WTC11 (cell line): ENCODE data around the gene KCNIP4. TPM values are rescaled to one million over a fixed set of nuclear protein-coding genes. Genes with fewer than 3 reads are reported as not detected.

Source experiments
- ATAC-seq: fragments of 200-7000 bp; cut with Tn5 transposase; 2 replicates; pipeline ENCODE4 v1.10.0; 2021; ENCODE audit warnings: mild to moderate bottlenecking, moderate library complexity
- CTCF ChIA-PET: fragments of 300-600 bp; sonication (Branson Sonifier 250); formaldehyde crosslinking; loops from one replicate; lab custom pipeline; 2021; ENCODE audit warnings: antibody characterized with exemption; lab: Charles Lee
- POLR2A ChIA-PET: fragments of 350-600 bp; sonication (Branson Sonifier 250); formaldehyde crosslinking; loops from one replicate; lab custom pipeline; 2021; ENCODE audit warnings: antibody characterized with exemption; lab: Charles Lee
- DNase-seq: peaks from one replicate; pipeline ENCODE4 v3.0.0; 2021; ENCODE audit warnings: low spot score
- H3K27ac Mint-ChIP-seq: 2 replicates; pipeline ENCODE4 v1.8.0; 2021; ENCODE audit warnings: mixed read lengths
- H3K27me3 Mint-ChIP-seq: 2 replicates; pipeline ENCODE4 v1.8.0; 2021; ENCODE audit warnings: low read depth, mild to moderate bottlenecking, moderate library complexity, mixed read lengths
- H3K36me3 Mint-ChIP-seq: 2 replicates; pipeline ENCODE4 v1.8.0; 2021; ENCODE audit warnings: mixed read lengths
- H3K4me1 Mint-ChIP-seq: 2 replicates; pipeline ENCODE4 v1.8.0; 2022; ENCODE audit warnings: mixed read lengths
- H3K4me3 Mint-ChIP-seq: 2 replicates; pipeline ENCODE4 v1.8.0; 2021; ENCODE audit warnings: mild to moderate bottlenecking, moderate library complexity, mixed read lengths
- H3K9me3 Mint-ChIP-seq: 2 replicates; pipeline ENCODE4 v1.8.0; 2021; ENCODE audit warnings: mixed read lengths
- ATF6 ChIP-seq: sonication (generic); formaldehyde crosslinking; IDR thresholded peaks from 2 replicates; pipeline ENCODE4 v1.8.1; 2023; ENCODE audit warnings: mild to moderate bottlenecking, missing genetic modification reagents
- CREM ChIP-seq: sonication (generic); formaldehyde crosslinking; IDR thresholded peaks from 2 replicates; pipeline ENCODE4 v1.8.1; 2022; ENCODE audit warnings: mild to moderate bottlenecking, missing genetic modification reagents, moderate library complexity
- EMX1 ChIP-seq: fragments of 250-450 bp; sonication (Bioruptor Pico); IDR thresholded peaks from 2 replicates; pipeline ENCODE4 v1.8.0; 2021; ENCODE audit warnings: mild to moderate bottlenecking
- ESRRA ChIP-seq: sonication (generic); formaldehyde crosslinking; IDR thresholded peaks from 2 replicates; pipeline ENCODE4 v1.8.1; 2022; ENCODE audit warnings: mild to moderate bottlenecking, missing genetic modification reagents, borderline replicate concordance
- ETV6 ChIP-seq: sonication (generic); formaldehyde crosslinking; IDR thresholded peaks from 2 replicates; pipeline ENCODE4 v1.8.1; 2022; ENCODE audit warnings: mild to moderate bottlenecking, missing genetic modification reagents
- JUN ChIP-seq: sonication (generic); formaldehyde crosslinking; IDR thresholded peaks from 2 replicates; pipeline ENCODE4 v1.8.0; 2023; ENCODE audit warnings: mild to moderate bottlenecking, missing genetic modification reagents
- KAT7 ChIP-seq: sonication (generic); formaldehyde crosslinking; IDR thresholded peaks from 2 replicates; pipeline ENCODE4 v1.8.1; 2023; ENCODE audit warnings: missing genetic modification reagents, mild to moderate bottlenecking, borderline replicate concordance
- MAX ChIP-seq: sonication (generic); formaldehyde crosslinking; IDR thresholded peaks from 2 replicates; pipeline ENCODE4 v1.8.0; 2022; ENCODE audit warnings: mild to moderate bottlenecking, missing genetic modification reagents
- MYBL2 ChIP-seq: sonication (generic); formaldehyde crosslinking; IDR thresholded peaks from 2 replicates; pipeline ENCODE4 v1.8.1; 2023; ENCODE audit warnings: mild to moderate bottlenecking, moderate library complexity, missing genetic modification reagents
- NFATC4 ChIP-seq: fragments of 250-450 bp; sonication (Bioruptor Pico); IDR thresholded peaks from 2 replicates; pipeline ENCODE4 v1.9.0; 2021; ENCODE audit warnings: mild to moderate bottlenecking
- NFYB ChIP-seq: sonication (generic); formaldehyde crosslinking; conservative IDR thresholded peaks from 2 replicates; pipeline ENCODE4 v1.8.0; 2022; ENCODE audit warnings: low read depth, missing genetic modification reagents
- PREB ChIP-seq: sonication (generic); formaldehyde crosslinking; IDR thresholded peaks from 2 replicates; pipeline ENCODE4 v1.8.1; 2022; ENCODE audit warnings: mild to moderate bottlenecking, missing genetic modification reagents, moderate library complexity, borderline replicate concordance
- RORB ChIP-seq: fragments of 250-450 bp; sonication (Bioruptor Pico); IDR thresholded peaks from 2 replicates; pipeline ENCODE4 v1.9.0; 2021; ENCODE audit warnings: mild to moderate bottlenecking
- TP53 ChIP-seq: sonication (generic); formaldehyde crosslinking; IDR thresholded peaks from 2 replicates; pipeline ENCODE4 v1.8.1; 2023; ENCODE audit warnings: mild to moderate bottlenecking, missing genetic modification reagents
- ZBTB21 ChIP-seq: sonication (generic); formaldehyde crosslinking; IDR thresholded peaks from 2 replicates; pipeline ENCODE4 v1.8.1; 2023; ENCODE audit warnings: mild to moderate bottlenecking, missing genetic modification reagents, borderline replicate concordance
- ZNF281 ChIP-seq: sonication (generic); formaldehyde crosslinking; IDR thresholded peaks from 2 replicates; pipeline ENCODE4 v1.8.0; 2023; ENCODE audit warnings: mild to moderate bottlenecking, missing genetic modification reagents
- total RNA-seq: library from RNA; stranded (reverse); gene quantifications from 3 replicates; pipeline ENCODE4 v1.2.3, GENCODE V29; 2021
- TF ChIP-seq, protein P1 (sequence below): sonication (generic); formaldehyde crosslinking; IDR thresholded peaks from 2 replicates; pipeline ENCODE4 v1.8.0; 2022; ENCODE audit warnings: missing genetic modification reagents
- TF ChIP-seq, protein P2 (sequence below): sonication (generic); formaldehyde crosslinking; IDR thresholded peaks from 2 replicates; pipeline ENCODE4 v1.8.1; 2023; ENCODE audit warnings: mild to moderate bottlenecking, missing genetic modification reagents, moderate library complexity
- TF ChIP-seq, protein P3 (sequence below): sonication (generic); formaldehyde crosslinking; IDR thresholded peaks from 2 replicates; pipeline ENCODE4 v1.8.0; 2023; ENCODE audit warnings: missing genetic modification reagents
- TF ChIP-seq, protein P4 (sequence below): sonication (generic); formaldehyde crosslinking; IDR thresholded peaks from 2 replicates; pipeline ENCODE4 v1.8.1; 2023; ENCODE audit warnings: mild to moderate bottlenecking, missing genetic modification reagents, moderate library complexity
- TF ChIP-seq, protein P5 (sequence below): sonication (generic); formaldehyde crosslinking; IDR thresholded peaks from 2 replicates; pipeline ENCODE4 v1.8.0; 2022; ENCODE audit warnings: mild to moderate bottlenecking, missing genetic modification reagents

The KCNIP4 gene
- total RNA-seq, 1 experiment from 2014 or later: not detected

DNA sequence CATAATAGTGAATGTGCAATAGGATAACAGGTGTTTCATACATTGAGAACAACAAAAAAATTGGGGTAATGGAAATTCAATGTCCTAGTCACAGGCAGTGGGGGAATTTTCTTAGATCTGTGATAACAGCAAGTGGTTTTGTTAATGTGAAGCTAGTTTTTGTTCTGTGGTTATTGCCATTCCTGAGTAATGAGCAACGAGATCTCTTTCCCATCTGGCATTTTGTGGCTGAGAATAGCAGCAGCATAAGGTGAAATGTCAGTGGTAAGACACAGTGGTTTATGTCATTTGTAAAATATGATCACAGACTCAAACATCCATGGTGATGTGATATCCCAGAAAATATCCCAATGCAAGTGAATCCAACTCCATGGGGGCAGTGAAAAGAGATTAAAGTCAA is 497.5 kb downstream of the KCNIP4 start (continued):
- TF ChIP-seq, protein P1, sequence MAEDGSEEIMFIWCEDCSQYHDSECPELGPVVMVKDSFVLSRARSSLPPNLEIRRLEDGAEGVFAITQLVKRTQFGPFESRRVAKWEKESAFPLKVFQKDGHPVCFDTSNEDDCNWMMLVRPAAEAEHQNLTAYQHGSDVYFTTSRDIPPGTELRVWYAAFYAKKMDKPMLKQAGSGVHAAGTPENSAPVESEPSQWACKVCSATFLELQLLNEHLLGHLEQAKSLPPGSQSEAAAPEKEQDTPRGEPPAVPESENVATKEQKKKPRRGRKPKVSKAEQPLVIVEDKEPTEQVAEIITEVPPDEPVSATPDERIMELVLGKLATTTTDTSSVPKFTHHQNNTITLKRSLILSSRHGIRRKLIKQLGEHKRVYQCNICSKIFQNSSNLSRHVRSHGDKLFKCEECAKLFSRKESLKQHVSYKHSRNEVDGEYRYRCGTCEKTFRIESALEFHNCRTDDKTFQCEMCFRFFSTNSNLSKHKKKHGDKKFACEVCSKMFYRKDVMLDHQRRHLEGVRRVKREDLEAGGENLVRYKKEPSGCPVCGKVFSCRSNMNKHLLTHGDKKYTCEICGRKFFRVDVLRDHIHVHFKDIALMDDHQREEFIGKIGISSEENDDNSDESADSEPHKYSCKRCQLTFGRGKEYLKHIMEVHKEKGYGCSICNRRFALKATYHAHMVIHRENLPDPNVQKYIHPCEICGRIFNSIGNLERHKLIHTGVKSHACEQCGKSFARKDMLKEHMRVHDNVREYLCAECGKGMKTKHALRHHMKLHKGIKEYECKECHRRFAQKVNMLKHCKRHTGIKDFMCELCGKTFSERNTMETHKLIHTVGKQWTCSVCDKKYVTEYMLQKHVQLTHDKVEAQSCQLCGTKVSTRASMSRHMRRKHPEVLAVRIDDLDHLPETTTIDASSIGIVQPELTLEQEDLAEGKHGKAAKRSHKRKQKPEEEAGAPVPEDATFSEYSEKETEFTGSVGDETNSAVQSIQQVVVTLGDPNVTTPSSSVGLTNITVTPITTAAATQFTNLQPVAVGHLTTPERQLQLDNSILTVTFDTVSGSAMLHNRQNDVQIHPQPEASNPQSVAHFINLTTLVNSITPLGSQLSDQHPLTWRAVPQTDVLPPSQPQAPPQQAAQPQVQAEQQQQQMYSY (CRISPR knock-in tag): no peak
- TF ChIP-seq MAX (CRISPR knock-in tag) (no peak), ATF6 (CRISPR knock-in tag) (no peak), PREB (CRISPR knock-in tag) (no peak)

- ATAC-seq: no peak
- POLR2A ChIA-PET: no interaction called here
- H3K4me1 Mint-ChIP-seq: no peaks in the 10 kb centered on the region
- H3K4me3 Mint-ChIP-seq: no peak overlapping the region
- CTCF ChIA-PET: no interaction called here
- H3K9me3 Mint-ChIP-seq: 0 out of 2 replicates have a peak, but pooled peaks cover 4% of the 10 kb centered on the region
- no peak for DNase-seq
- no peak overlapping the region for H3K27ac Mint-ChIP-seq
- no peaks in the 10 kb centered on the region for H3K27me3 Mint-ChIP-seq
- no peaks in the 10 kb centered on the region for H3K36me3 Mint-ChIP-seq
- TF ChIP-seq MAX (CRISPR knock-in tag) (no peak), NFYB (CRISPR knock-in tag) (no peak), RORB (CRISPR knock-in tag) (no peak), TP53 (CRISPR knock-in tag) (no peak), ZBTB21 (no peak), ZNF281 (CRISPR knock-in tag) (no peak), MYBL2 (no peak), EMX1 (CRISPR knock-in tag) (no peak), CREM (no peak), JUN (no peak), ETV6 (CRISPR knock-in tag) (no peak), ESRRA (no peak), KAT7 (CRISPR knock-in tag) (no peak), NFATC4 (CRISPR knock-in tag) (no peak)
- TF ChIP-seq, protein P2, sequence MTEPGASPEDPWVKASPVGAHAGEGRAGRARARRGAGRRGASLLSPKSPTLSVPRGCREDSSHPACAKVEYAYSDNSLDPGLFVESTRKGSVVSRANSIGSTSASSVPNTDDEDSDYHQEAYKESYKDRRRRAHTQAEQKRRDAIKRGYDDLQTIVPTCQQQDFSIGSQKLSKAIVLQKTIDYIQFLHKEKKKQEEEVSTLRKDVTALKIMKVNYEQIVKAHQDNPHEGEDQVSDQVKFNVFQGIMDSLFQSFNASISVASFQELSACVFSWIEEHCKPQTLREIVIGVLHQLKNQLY (CRISPR knock-in tag): no peak
- TF ChIP-seq, protein P3, sequence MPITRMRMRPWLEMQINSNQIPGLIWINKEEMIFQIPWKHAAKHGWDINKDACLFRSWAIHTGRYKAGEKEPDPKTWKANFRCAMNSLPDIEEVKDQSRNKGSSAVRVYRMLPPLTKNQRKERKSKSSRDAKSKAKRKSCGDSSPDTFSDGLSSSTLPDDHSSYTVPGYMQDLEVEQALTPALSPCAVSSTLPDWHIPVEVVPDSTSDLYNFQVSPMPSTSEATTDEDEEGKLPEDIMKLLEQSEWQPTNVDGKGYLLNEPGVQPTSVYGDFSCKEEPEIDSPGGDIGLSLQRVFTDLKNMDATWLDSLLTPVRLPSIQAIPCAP: no peak
- TF ChIP-seq, protein P4, sequence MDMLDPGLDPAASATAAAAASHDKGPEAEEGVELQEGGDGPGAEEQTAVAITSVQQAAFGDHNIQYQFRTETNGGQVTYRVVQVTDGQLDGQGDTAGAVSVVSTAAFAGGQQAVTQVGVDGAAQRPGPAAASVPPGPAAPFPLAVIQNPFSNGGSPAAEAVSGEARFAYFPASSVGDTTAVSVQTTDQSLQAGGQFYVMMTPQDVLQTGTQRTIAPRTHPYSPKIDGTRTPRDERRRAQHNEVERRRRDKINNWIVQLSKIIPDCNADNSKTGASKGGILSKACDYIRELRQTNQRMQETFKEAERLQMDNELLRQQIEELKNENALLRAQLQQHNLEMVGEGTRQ: no peak
- TF ChIP-seq, protein P5, sequence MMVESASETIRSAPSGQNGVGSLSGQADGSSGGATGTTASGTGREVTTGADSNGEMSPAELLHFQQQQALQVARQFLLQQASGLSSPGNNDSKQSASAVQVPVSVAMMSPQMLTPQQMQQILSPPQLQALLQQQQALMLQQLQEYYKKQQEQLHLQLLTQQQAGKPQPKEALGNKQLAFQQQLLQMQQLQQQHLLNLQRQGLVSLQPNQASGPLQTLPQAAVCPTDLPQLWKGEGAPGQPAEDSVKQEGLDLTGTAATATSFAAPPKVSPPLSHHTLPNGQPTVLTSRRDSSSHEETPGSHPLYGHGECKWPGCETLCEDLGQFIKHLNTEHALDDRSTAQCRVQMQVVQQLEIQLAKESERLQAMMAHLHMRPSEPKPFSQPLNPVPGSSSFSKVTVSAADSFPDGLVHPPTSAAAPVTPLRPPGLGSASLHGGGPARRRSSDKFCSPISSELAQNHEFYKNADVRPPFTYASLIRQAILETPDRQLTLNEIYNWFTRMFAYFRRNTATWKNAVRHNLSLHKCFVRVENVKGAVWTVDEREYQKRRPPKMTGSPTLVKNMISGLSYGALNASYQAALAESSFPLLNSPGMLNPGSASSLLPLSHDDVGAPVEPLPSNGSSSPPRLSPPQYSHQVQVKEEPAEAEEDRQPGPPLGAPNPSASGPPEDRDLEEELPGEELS (CRISPR knock-in tag): no peak
Measured at GRCh38 chr4:21450331-21450730, 498.2 kb downstream of the KCNIP4 start.
